ENCODE data around the gene CUEDC1. TPM values are rescaled to one million over a fixed set of nuclear protein-coding genes. Genes with fewer than 3 reads are reported as not detected.

Gene CUEDC1
- total RNA-seq, 4 donors from 2014 or later: 7.5 to 14.3 (median 12.7) TPM

GRCh38 chr17:57949649-57950048 lies 5.6 kb downstream of the CUEDC1 start:
- DNase-seq (ENCODE audit: low spot score in 2 of 2): peak in 1 of 2 donors; percentile 90
- intact Hi-C loops (cut with DNase I; ENCODE audit: low total_unique reads): no loop called here
- no peak overlapping the region for H3K4me3 ChIP-seq (ENCODE audit: low read depth, poor library complexity, severe bottlenecking)
- 62 to 79% methylated on average over 5 of the region's 5 CpGs for WGBS, 2 donors
- TF ChIP-seq, protein P1, sequence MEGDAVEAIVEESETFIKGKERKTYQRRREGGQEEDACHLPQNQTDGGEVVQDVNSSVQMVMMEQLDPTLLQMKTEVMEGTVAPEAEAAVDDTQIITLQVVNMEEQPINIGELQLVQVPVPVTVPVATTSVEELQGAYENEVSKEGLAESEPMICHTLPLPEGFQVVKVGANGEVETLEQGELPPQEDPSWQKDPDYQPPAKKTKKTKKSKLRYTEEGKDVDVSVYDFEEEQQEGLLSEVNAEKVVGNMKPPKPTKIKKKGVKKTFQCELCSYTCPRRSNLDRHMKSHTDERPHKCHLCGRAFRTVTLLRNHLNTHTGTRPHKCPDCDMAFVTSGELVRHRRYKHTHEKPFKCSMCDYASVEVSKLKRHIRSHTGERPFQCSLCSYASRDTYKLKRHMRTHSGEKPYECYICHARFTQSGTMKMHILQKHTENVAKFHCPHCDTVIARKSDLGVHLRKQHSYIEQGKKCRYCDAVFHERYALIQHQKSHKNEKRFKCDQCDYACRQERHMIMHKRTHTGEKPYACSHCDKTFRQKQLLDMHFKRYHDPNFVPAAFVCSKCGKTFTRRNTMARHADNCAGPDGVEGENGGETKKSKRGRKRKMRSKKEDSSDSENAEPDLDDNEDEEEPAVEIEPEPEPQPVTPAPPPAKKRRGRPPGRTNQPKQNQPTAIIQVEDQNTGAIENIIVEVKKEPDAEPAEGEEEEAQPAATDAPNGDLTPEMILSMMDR (IDR thresholded peaks at IDR 0.05): no peak
- no peak for TF ChIP-seq POLR2A (IDR thresholded peaks at IDR 0.05)

GRCh38 chr17:57948555-57949420 lies 6.4 kb downstream of the CUEDC1 start:
- TF ChIP-seq POLR2A (IDR thresholded peaks at IDR 0.05): no peak
- TF ChIP-seq, protein P1 (IDR thresholded peaks at IDR 0.05): no peak
- WGBS, 2 donors: 36 to 45% methylated on average over 5 of the region's 5 CpGs
- H3K4me3 ChIP-seq (ENCODE audit: low read depth, poor library complexity, severe bottlenecking): no peak overlapping the region
- intact Hi-C loops (cut with DNase I; ENCODE audit: low total_unique reads): no loop called here
- DNase-seq (ENCODE audit: low spot score in 2 of 2): no peak

GRCh38 chr17:57948169-57948554 lies 7.0 kb downstream of the CUEDC1 start:
- DNase-seq (ENCODE audit: low spot score in 2 of 2): no peak
- intact Hi-C loops (cut with DNase I; ENCODE audit: low total_unique reads): no loop called here
- H3K4me3 ChIP-seq (ENCODE audit: low read depth, poor library complexity, severe bottlenecking): no peak overlapping the region
- 69 to 73% methylated on average over 5 of the region's 5 CpGs for WGBS, 2 donors
- TF ChIP-seq, protein P1 (IDR thresholded peaks at IDR 0.05): no peak
- TF ChIP-seq POLR2A (IDR thresholded peaks at IDR 0.05): no peak

GRCh38 chr17:57947369-57947768 lies 7.8 kb downstream of the CUEDC1 start:
- no peak for TF ChIP-seq POLR2A (IDR thresholded peaks at IDR 0.05)
- TF ChIP-seq, protein P1 (IDR thresholded peaks at IDR 0.05): no peak
- intact Hi-C loops (cut with DNase I; ENCODE audit: low total_unique reads): no loop called here
- 88 to 89% methylated on average over 9 of the region's 9 CpGs for WGBS, 2 donors
- no peak overlapping the region for H3K4me3 ChIP-seq (ENCODE audit: low read depth, poor library complexity, severe bottlenecking)
- no peak for DNase-seq (ENCODE audit: low spot score in 2 of 2)

- no peak for DNase-seq (ENCODE audit: low spot score in 2 of 2)
- intact Hi-C loops (cut with DNase I; ENCODE audit: low total_unique reads): no loop called here
- TF ChIP-seq, protein P1 (IDR thresholded peaks at IDR 0.05): no peak
- no peak for TF ChIP-seq POLR2A (IDR thresholded peaks at IDR 0.05)
- no peak overlapping the region for H3K4me3 ChIP-seq (ENCODE audit: low read depth, poor library complexity, severe bottlenecking)
- 17% methylated on average over 10 of the region's 10 CpGs for WGBS, 2 donors
Observed at GRCh38 chr17:57946798-57947358, 8.3 kb downstream of the CUEDC1 start.

Measured in lower leg skin (tissue), 4 donors.